Cardiac fibroblast (primary cell): Measurements from ENCODE around the gene VASN.

ENCODE experiments used
- DNase-seq, 2 donors: peaks; one replicate each; pipeline versions ENCODE4 v3.0.0 to v3.0.0-alpha.2; 2010; ENCODE audit warnings: low read depth in 2 of 2
- H3K4me3 ChIP-seq, 2 donors: replicated peaks in 1 of 2; 1 replicate in 1 of 2; 2 replicates in 1 of 2; pipeline ENCODE4 v1.5.1; 2011; ENCODE audit warnings: low read depth in 2 of 2, low read length in 2 of 2, mild to moderate bottlenecking in 2 of 2, moderate library complexity in 1 of 2
- CTCF ChIP-seq: IDR thresholded peaks from one replicate; pipeline ENCODE4 v1.5.1; 2011; ENCODE audit warnings: low read depth, mild to moderate bottlenecking, low read length, inconsistent platforms

VASN gene

GRCh38 chr16:4338125-4338582, 33.5 kb upstream of the VASN start:
- no peak overlapping the region for H3K4me3 ChIP-seq
- no peak for TF ChIP-seq CTCF

GRCh38 chr16:4338712-4339299, 32.8 kb upstream of the VASN start:
- no peak for DNase-seq
- no peak overlapping the region for H3K4me3 ChIP-seq
- no peak for TF ChIP-seq CTCF

More at GRCh38 chr16:4338125-4338582, 33.5 kb upstream of the VASN start:
- DNase-seq, result no peak

GRCh38 chr16:4339455-4339854, 32.2 kb upstream of the VASN start:
- no peak for DNase-seq
- H3K4me3 ChIP-seq, result no peak overlapping the region
- no peak for TF ChIP-seq CTCF

GRCh38 chr16:4339909-4340308, 31.7 kb upstream of the VASN start:
- DNase-seq, result peak; percentile 31 to 83
- TF ChIP-seq CTCF, result peak; percentile 10
- no peak overlapping the region for H3K4me3 ChIP-seq

- H3K4me3 ChIP-seq, result no peak overlapping the region
- DNase-seq, result no peak
- TF ChIP-seq CTCF, result no peak
Measured at GRCh38 chr16:4340443-4340842, 31.2 kb upstream of the VASN start.

GRCh38 chr16:4341250-4341649, 30.4 kb upstream of the VASN start:
- H3K4me3 ChIP-seq, result no peak overlapping the region
- no peak for TF ChIP-seq CTCF
- no peak for DNase-seq
